GM12873 (cell line): ENCODE data around the gene NAT8.

Source experiments
- CTCF ChIP-seq: IDR thresholded peaks from 2 replicates; pipeline ENCODE4 v1.5.1; 2012; ENCODE audit warnings: low read depth, mild to moderate bottlenecking, moderate library complexity, low read length, control low read depth; ENCODE audit not compliant: insufficient read depth; ENCODE audit errors: missing control alignments

NAT8 gene

DNA sequence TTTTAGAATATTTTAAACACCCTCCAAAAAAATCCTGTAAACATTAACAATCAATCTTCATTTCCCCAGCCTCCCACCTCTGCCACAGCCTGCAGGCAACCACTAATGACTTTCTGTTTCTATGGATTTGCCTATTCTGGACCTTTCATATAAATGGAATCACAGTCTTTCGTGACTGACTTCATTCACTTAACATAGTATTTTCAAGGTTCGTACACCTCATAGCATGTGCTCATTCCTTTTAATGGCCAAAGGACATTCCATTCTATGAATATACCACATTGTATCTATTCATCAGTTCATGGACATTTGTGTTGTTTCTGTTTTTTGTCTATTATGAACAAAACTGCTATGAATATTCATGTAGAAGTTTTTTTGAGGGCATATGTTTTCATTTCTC lies 48.5 kb downstream of the NAT8 start:
- no peak for TF ChIP-seq CTCF
